HCT116 (cell line): ENCODE measurements around the gene CNBD2. TPM values are rescaled to one million over a fixed set of nuclear protein-coding genes. Genes with fewer than 3 reads are reported as not detected.
"Not testable (repeated sequence)": the region's sequence is repeated elsewhere in the genome, so short reads cannot be mapped to it uniquely, and the experiment has no call there.

Experiments
- ATAC-seq: fragments of 200-7000 bp; cut with Tn5 transposase; 2 replicates; pipeline ENCODE4 v1.9.1; 2020; ENCODE audit warnings: mild to moderate bottlenecking, moderate library complexity
- BruUV-seq: library from RNA; stranded (reverse); fragments of 400-500 nt; replicated peaks from 2 replicates; lab custom pipeline; 2021; lab: Mats Ljungman, UMichigan
- CTCF ChIA-PET: fragments of 300-600 bp; sonication (Branson Sonifier 250); formaldehyde crosslinking; loops from one replicate; lab custom pipeline; 2021; ENCODE audit warnings: antibody characterized with exemption; lab: Charles Lee
- POLR2A ChIA-PET: fragments of 300-600, 350-600 bp; sonication (Branson Sonifier 250); formaldehyde crosslinking; loops from one replicate; lab custom pipeline; 2021; ENCODE audit warnings: antibody characterized with exemption; lab: Charles Lee
- RAD21 ChIA-PET, 2 experiments: fragments of 300-600 bp; sonication (Branson Sonifier 250); formaldehyde crosslinking; loops; one replicate each; lab custom pipeline; 2023; ENCODE audit warnings: low total read pairs in 2 of 2; ENCODE audit not compliant: uncharacterized antibody in 2 of 2, unreplicated experiment in 2 of 2, low non-redundant PET in 1 of 2; lab: Charles Lee
- DNase-seq: peaks from one replicate; pipeline ENCODE4 v3.0.0-alpha.2; 2010; ENCODE audit warnings: low read depth, low spot score
- H2AFZ ChIP-seq: fragments of 200-600 bp; shearing (Covaris generic), sonication (generic); 2 replicates; pipeline ENCODE4 v1.6.1; 2017; ENCODE audit warnings: low read depth, mixed run types, mixed read lengths, antibody characterized with exemption, low read length; ENCODE audit not compliant: poor library complexity, severe bottlenecking
- H3K27ac ChIP-seq: 2 replicates; pipeline ENCODE4 v1.5.1; 2012; ENCODE audit warnings: low read depth, low read length
- H3K27me3 ChIP-seq: fragments of 200-600 bp; sonication (generic); 2 replicates; pipeline ENCODE4 v1.6.1; 2016; ENCODE audit warnings: mixed run types, low read length, mixed read lengths; ENCODE audit not compliant: insufficient read depth
- H3K36me3 ChIP-seq, 2 experiments: fragments of 200-500 bp in 1 of 2; fragments of 200-600 bp in 1 of 2; sonication (Bioruptor generic) in 1 of 2; sonication (generic) in 1 of 2; 2 replicates each; pipeline versions ENCODE4 v1.5.1 to v1.6.1; 2014 to 2016; ENCODE audit warnings: low read length in 2 of 2, inconsistent platforms in 1 of 2, mixed read lengths in 1 of 2, mixed run types in 1 of 2; ENCODE audit not compliant: insufficient read depth in 2 of 2, control insufficient read depth in 1 of 2
- H3K4me1 ChIP-seq, 2 experiments: fragments of 200-600 bp in 1 of 2; sonication (generic) in 1 of 2; 2 replicates each; pipeline versions ENCODE4 v1.5.1 to v1.6.1; 2012 to 2017; ENCODE audit warnings: low read length in 2 of 2, inconsistent platforms in 1 of 2, mild to moderate bottlenecking in 1 of 2, mixed read lengths in 1 of 2, mixed run types in 1 of 2, moderate library complexity in 1 of 2; ENCODE audit not compliant: insufficient read depth in 2 of 2, control insufficient read depth in 1 of 2
- H3K4me2 ChIP-seq: fragments of 200-600 bp; sonication (generic); 2 replicates; pipeline ENCODE4 v1.6.1; 2017; ENCODE audit warnings: mixed run types, low read length, mixed read lengths
- H3K4me3 ChIP-seq, 2 experiments: fragments of 200-600 bp in 1 of 2; sonication (generic) in 1 of 2; replicated peaks in 1 of 2; 2 replicates each; pipeline ENCODE4 v1.5.1; 2011 to 2016; ENCODE audit warnings: low read length in 2 of 2, control low read depth in 1 of 2, low read depth in 1 of 2, mild to moderate bottlenecking in 1 of 2, mixed read lengths in 1 of 2, mixed run types in 1 of 2
- H3K79me2 ChIP-seq: fragments of 200-600 bp; sonication (generic); 2 replicates; pipeline ENCODE4 v1.6.1; 2017; ENCODE audit warnings: mild to moderate bottlenecking, mixed run types, low read length, moderate library complexity, mixed read lengths; ENCODE audit not compliant: insufficient read depth
- H3K9ac ChIP-seq: fragments of 200-600 bp; sonication (generic); 2 replicates; pipeline ENCODE4 v1.6.1; 2016; ENCODE audit warnings: low read length, mixed read lengths
- H3K9me2 ChIP-seq: fragments of 200-600 bp; sonication (generic), shearing (Covaris generic); 2 replicates; pipeline ENCODE4 v1.6.1; 2017; ENCODE audit warnings: mixed run types, mild to moderate bottlenecking, moderate library complexity; ENCODE audit not compliant: insufficient read depth
- H3K9me3 ChIP-seq, 2 experiments: fragments of 200-500 bp in 1 of 2; fragments of 200-600 bp in 1 of 2; sonication (Bioruptor generic) in 1 of 2; sonication (generic) in 1 of 2; 2 replicates each; pipeline ENCODE4 v1.6.1; 2014 to 2017; ENCODE audit warnings: low read length in 2 of 2, mixed read lengths in 2 of 2, inconsistent platforms in 1 of 2, low read depth in 1 of 2, mild to moderate bottlenecking in 1 of 2, mixed run types in 1 of 2, moderate library complexity in 1 of 2; ENCODE audit not compliant: control insufficient read depth in 1 of 2, insufficient read depth in 1 of 2
- H4K20me1 ChIP-seq: fragments of 200-600 bp; sonication (generic), shearing (Covaris generic); 2 replicates; pipeline ENCODE4 v1.6.1; 2017; ENCODE audit warnings: mixed run types, mild to moderate bottlenecking, moderate library complexity; ENCODE audit not compliant: insufficient read depth
- CEBPB ChIP-seq: IDR thresholded peaks from 2 replicates; pipeline ENCODE4 v1.6.1; 2012; ENCODE audit warnings: low read depth
- CTCF ChIP-seq, 3 experiments: fragments of 200-600 bp in 1 of 3; sonication (generic) in 1 of 3; IDR thresholded peaks in 2 of 3; conservative IDR thresholded peaks in 1 of 3; 2 replicates each; pipeline ENCODE4 v1.5.1; 2012 to 2017; ENCODE audit warnings: low read depth in 2 of 3, low read length in 2 of 3, antibody characterized with exemption in 1 of 3, borderline replicate concordance in 1 of 3, control low read depth in 1 of 3, mild to moderate bottlenecking in 1 of 3, mixed read lengths in 1 of 3, mixed run types in 1 of 3, moderate library complexity in 1 of 3; ENCODE audit not compliant: insufficient read depth in 1 of 3
- EGR1 ChIP-seq: IDR thresholded peaks from 2 replicates; pipeline ENCODE4 v1.6.1; 2012; ENCODE audit warnings: low read depth
- ELF1 ChIP-seq: IDR thresholded peaks from 2 replicates; pipeline ENCODE4 v1.6.1; 2012; ENCODE audit warnings: low read depth, borderline replicate concordance
- MAX ChIP-seq: IDR thresholded peaks from 2 replicates; pipeline ENCODE4 v1.6.1; 2012
- RAD21 ChIP-seq: IDR thresholded peaks from 2 replicates; pipeline ENCODE4 v1.6.1; 2012; ENCODE audit warnings: low read depth, mild to moderate bottlenecking
- SIN3A ChIP-seq: IDR thresholded peaks from 2 replicates; pipeline ENCODE4 v1.6.1; 2012; ENCODE audit warnings: low read depth
- SRF ChIP-seq: IDR thresholded peaks from 2 replicates; pipeline ENCODE4 v1.6.1; 2012; ENCODE audit warnings: low read depth
- TCF7L2 ChIP-seq: IDR thresholded peaks from 2 replicates; pipeline ENCODE4 v1.7.0; 2011; ENCODE audit warnings: borderline replicate concordance, inconsistent platforms; ENCODE audit not compliant: insufficient read depth, insufficient read length; ENCODE audit errors: extremely low read depth
- ZBTB33 ChIP-seq: IDR thresholded peaks from 2 replicates; pipeline ENCODE4 v1.6.1; 2011; ENCODE audit warnings: mild to moderate bottlenecking, low read length, moderate library complexity; ENCODE audit not compliant: insufficient replicate concordance; ENCODE audit errors: extremely low read depth
- ZFX ChIP-seq: fragments of 450-650 bp; IDR thresholded peaks from 2 replicates; pipeline ENCODE4 v1.6.1; 2017
- ZNF274 ChIP-seq: fragments of 200-500 bp; sonication (Bioruptor generic); IDR thresholded peaks from 2 replicates; pipeline ENCODE4 v1.6.1; 2014; ENCODE audit warnings: mild to moderate bottlenecking, low read depth, low read length, inconsistent platforms
- intact Hi-C: fragments of 100-400 bp; cut with micrococcal nuclease; formaldehyde crosslinking; loops from 2 replicates; pipeline ENCODE4 v1.10.0; 2022
- total RNA-seq: library from RNA; stranded (reverse); gene quantifications from one replicate; pipeline ENCODE4 v1.2.1, GENCODE V29; 2021; ENCODE audit not compliant: unreplicated experiment
- TF ChIP-seq, protein P1 (sequence below): IDR thresholded peaks from 2 replicates; pipeline ENCODE4 v1.6.1; 2012

CNBD2 gene
- total RNA-seq, 1 experiment from 2014 or later = 3.1 TPM

- peak; percentile 65 for ATAC-seq
- RAD21 ChIA-PET, CTCF ChIA-PET, DNase-seq, H4K20me1 ChIP-seq, H3K27ac ChIP-seq, H3K9ac ChIP-seq, intact Hi-C loops, H3K9me2 ChIP-seq, H3K36me3 ChIP-seq, H3K4me3 ChIP-seq, BruUV-seq, H3K27me3 ChIP-seq, H3K9me3 ChIP-seq, H3K79me2 ChIP-seq: not testable (repeated sequence)
- Histone ChIP-seq H3K4me1 (peaks cover 17 to 53% of the 10 kb centered on the region in 2 experiments), H2AFZ (peak overlapping the region; percentile 48), H3K4me2 (peak overlapping the region; percentile 22)
- peak in 1 of 3 experiments; percentile 6; a peak in 1 of 6 replicates for TF ChIP-seq CTCF (IDR thresholded peaks at IDR 0.05 in 2 of 3, conservative IDR thresholded peaks at IDR 0.05 in 1 of 3; ENCODE audit: borderline replicate concordance in 1 of 3, insufficient read depth in 1 of 3, low read depth in 2 of 3, low read length in 2 of 3)
- POLR2A ChIA-PET = interaction anchor here (0.6 kb wide), 1 partner anchor 10 kb away, joined by 4 read pairs; no protein-coding TSS in a partner anchor
Observed at GRCh38 chr20:36077762-36078161, 109.4 kb downstream of the CNBD2 start.

GRCh38 chr20:36079486-36079885, 111.1 kb downstream of the CNBD2 start:
- peak overlapping the region; percentile 43 for H2AFZ ChIP-seq
- H3K36me3 ChIP-seq = no peaks in the 10 kb centered on the region
- no peak overlapping the region for H3K4me3 ChIP-seq
- no peaks in the 10 kb centered on the region for H3K27me3 ChIP-seq
- no peak for TF ChIP-seq ZFX
- no peak for TF ChIP-seq RAD21
- no peak for TF ChIP-seq ZNF274
- no peak for TF ChIP-seq CTCF (IDR thresholded peaks at IDR 0.05 in 2 of 3, conservative IDR thresholded peaks at IDR 0.05 in 1 of 3; ENCODE audit: borderline replicate concordance in 1 of 3, insufficient read depth in 1 of 3, low read depth in 2 of 3, low read length in 2 of 3)
- TF ChIP-seq, protein P1, sequence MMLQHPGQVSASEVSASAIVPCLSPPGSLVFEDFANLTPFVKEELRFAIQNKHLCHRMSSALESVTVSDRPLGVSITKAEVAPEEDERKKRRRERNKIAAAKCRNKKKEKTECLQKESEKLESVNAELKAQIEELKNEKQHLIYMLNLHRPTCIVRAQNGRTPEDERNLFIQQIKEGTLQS = no peak
- no peak for TF ChIP-seq SIN3A
- no peak for TF ChIP-seq ELF1
- no peak for TF ChIP-seq ZBTB33
- TF ChIP-seq TCF7L2 = no peak
- no peak for TF ChIP-seq EGR1
- TF ChIP-seq SRF = no peak
- no peak for TF ChIP-seq MAX
- TF ChIP-seq CEBPB = no peak
- no TSS peak for BruUV-seq
- no peaks in the 10 kb centered on the region for H3K79me2 ChIP-seq
- peaks cover 31 to 60% of the 10 kb centered on the region in 2 experiments for H3K4me1 ChIP-seq
- no peak overlapping the region for H3K27ac ChIP-seq
- ChIA-PET RAD21 (no interaction called here), CTCF (no interaction called here), POLR2A (no interaction called here)
- intact Hi-C loops = no loop called here
- H3K9me3 ChIP-seq = peaks cover 0 to 7% of the 10 kb centered on the region in 2 experiments; a peak in 1 of 4 replicates
- no peak for DNase-seq
- H3K4me2 ChIP-seq = peak overlapping the region; percentile 54
- H4K20me1 ChIP-seq = no peaks in the 10 kb centered on the region
- ATAC-seq = no peak
- H3K9ac ChIP-seq = no peak overlapping the region
- no peaks in the 10 kb centered on the region for H3K9me2 ChIP-seq
